K562 (cell line): ENCODE data around the gene KRTAP17-1. TPM values are rescaled to one million over a fixed set of nuclear protein-coding genes. Genes with fewer than 3 reads are reported as not detected.
A peak's percentile ranks its signal among the peaks of the same experiment; 100 is the strongest.

Source experiments
- ATAC-seq: fragments of 200-7000 bp; cut with Tn5 transposase; 3 replicates; pipeline ENCODE4 v1.9.1; 2020; ENCODE audit warnings: moderate library complexity
- BruUV-seq: library from RNA; stranded (reverse); fragments of 400-500 nt; replicated peaks from 2 replicates; lab custom pipeline; 2021; lab: Mats Ljungman, UMichigan
- CTCF ChIA-PET: fragments of 300-600 bp; formaldehyde crosslinking; extraction: SDS; loops from one replicate; lab custom pipeline; 2021; ENCODE audit warnings: low intra/inter-chr PET ratio; lab: Yijun Ruan, JAX
- POLR2A ChIA-PET: fragments of 300-600, 350-650 bp; sonication (Branson Sonifier 250); formaldehyde crosslinking; extraction: SDS; loops from one replicate; lab custom pipeline; 2021; ENCODE audit warnings: antibody characterized with exemption, inconsistent platforms; lab: Yijun Ruan, JAX
- DNase-seq, 4 experiments: peaks; one replicate each; pipeline versions ENCODE4 v3.0.0 to v3.0.0-alpha.2; 2011 to 2018; ENCODE audit warnings: low spot score in 3 of 4, mixed read lengths in 3 of 4; ENCODE audit errors: extremely low read depth in 1 of 4
- FAIRE-seq: peaks from 2 replicates; lab custom pipeline; 2011; peaks lifted over from hg19 to GRCh38; lab: Jason Lieb, UNC
- H2AFZ ChIP-seq: 2 replicates; pipeline ENCODE4 v1.6.0; 2011; ENCODE audit warnings: low read depth, low read length, control low read depth, inconsistent platforms
- H3K27ac ChIP-seq: fragments of 200-600 bp; 3 replicates; pipeline ENCODE4 v1.8.0; 2011; ENCODE audit warnings: low read depth, mild to moderate bottlenecking, control low read depth, inconsistent platforms, low read length, moderate library complexity, mixed read lengths; ENCODE audit errors: extremely low read depth
- H3K27me3 ChIP-seq, 2 experiments: fragments of 300-600 bp in 1 of 2; 2 replicates in 1 of 2; 3 replicates in 1 of 2; pipeline versions ENCODE4 v1.6.0 to v1.8.0; 2011; ENCODE audit warnings: inconsistent platforms in 2 of 2, low read length in 2 of 2, mild to moderate bottlenecking in 1 of 2, mixed read lengths in 1 of 2, moderate library complexity in 1 of 2; ENCODE audit not compliant: control insufficient read depth in 2 of 2, insufficient read depth in 2 of 2
- H3K36me3 ChIP-seq: fragments of 300-600 bp; 3 replicates; pipeline ENCODE4 v1.8.0; 2011; ENCODE audit warnings: mild to moderate bottlenecking, low read length, inconsistent platforms; ENCODE audit not compliant: control insufficient read depth, insufficient read depth
- H3K4me1 ChIP-seq, 2 experiments: fragments of 200-600 bp in 1 of 2; replicated peaks in 1 of 2; 2 replicates in 1 of 2; 3 replicates in 1 of 2; pipeline versions ENCODE4 v1.5.1 to v1.8.0; 2011; ENCODE audit warnings: inconsistent platforms in 2 of 2, low read length in 2 of 2, mild to moderate bottlenecking in 1 of 2, mixed read lengths in 1 of 2, moderate library complexity in 1 of 2; ENCODE audit not compliant: control insufficient read depth in 2 of 2, insufficient read depth in 2 of 2
- H3K4me2 ChIP-seq: 2 replicates; pipeline ENCODE4 v1.6.1; 2011; ENCODE audit warnings: low read length, control low read depth, inconsistent platforms, mixed read lengths; ENCODE audit not compliant: insufficient read depth
- H3K4me3 ChIP-seq: fragments of 200-600 bp; sonication (generic), shearing (Covaris generic); 2 replicates; pipeline ENCODE4 v1.5.1; 2016; ENCODE audit warnings: control low read depth, inconsistent platforms
- H3K79me2 ChIP-seq: fragments of 200-600 bp; 3 replicates; pipeline ENCODE4 v1.8.0; 2011; ENCODE audit warnings: low read length, inconsistent platforms; ENCODE audit not compliant: control insufficient read depth, insufficient read depth
- H3K9ac ChIP-seq, 2 experiments: 2 replicates each; pipeline versions ENCODE4 v1.6.0 to v1.6.1; 2011; ENCODE audit warnings: low read depth in 2 of 2, low read length in 2 of 2, control low read depth in 1 of 2, inconsistent platforms in 1 of 2, mild to moderate bottlenecking in 1 of 2, mixed read lengths in 1 of 2; ENCODE audit not compliant: insufficient read depth in 1 of 2
- H3K9me1 ChIP-seq: one replicate; pipeline ENCODE4 v1.6.0; 2011; ENCODE audit warnings: inconsistent platforms, mild to moderate bottlenecking, low read length, moderate library complexity; ENCODE audit not compliant: control insufficient read depth, insufficient read depth
- H3K9me3 ChIP-seq: replicated peaks from 2 replicates; pipeline ENCODE4 v1.5.1; 2011; ENCODE audit warnings: low read depth, low read length, inconsistent platforms; ENCODE audit not compliant: control insufficient read depth, insufficient read depth
- H4K20me1 ChIP-seq: replicated peaks from 2 replicates; pipeline ENCODE4 v1.6.1; 2011; ENCODE audit warnings: low read length, inconsistent platforms, mixed read lengths; ENCODE audit not compliant: control insufficient read depth, insufficient read depth
- JUND ChIP-seq, 2 experiments: IDR thresholded peaks; 2 replicates in 1 of 2; 3 replicates in 1 of 2; pipeline ENCODE4 v1.6.1; 2011; ENCODE audit warnings: borderline replicate concordance in 2 of 2, low read depth in 2 of 2, low read length in 2 of 2, improper control_type of control experiment in 1 of 2, missing biosample characterization in 1 of 2, missing genetic modification characterization in 1 of 2, missing genetic modification reagents in 1 of 2
- NFRKB ChIP-seq: fragments of 450-650 bp; IDR thresholded peaks from 2 replicates; pipeline ENCODE4 v1.6.1; 2016; ENCODE audit warnings: low read depth
- NRF1 ChIP-seq, 2 experiments: fragments of 450-650 bp; IDR thresholded peaks in 1 of 2; conservative IDR thresholded peaks in 1 of 2; 2 replicates each; pipeline ENCODE4 v1.6.1; 2014; ENCODE audit warnings: mild to moderate bottlenecking in 2 of 2
- PML ChIP-seq: IDR thresholded peaks from 2 replicates; pipeline ENCODE4 v1.6.1; 2012; ENCODE audit warnings: low read length, inconsistent platforms
- RREB1 ChIP-seq: fragments of 250-450 bp; sonication (Bioruptor Pico); IDR thresholded peaks from 2 replicates; pipeline ENCODE4 v1.4.0; 2020
- ZNF76 ChIP-seq: fragments of 250-450 bp; sonication (Bioruptor Pico); IDR thresholded peaks from 2 replicates; pipeline ENCODE4 v1.4.0; 2020; ENCODE audit warnings: mild to moderate bottlenecking, moderate library complexity, borderline replicate concordance
- WGBS: fragments of 100-300 bp; shearing (Covaris generic); methylation state at CpG from one replicate; pipeline ENCODE4 v1.1.6; 2016; ENCODE audit warnings: low coverage, mixed read lengths; ENCODE audit not compliant: insufficient coverage; ENCODE audit errors: missing lambda C conversion rate; 5-methylcytosine and 5-hydroxymethylcytosine counted together
- in situ Hi-C: fragments of 300-500 bp; cut with MboI; formaldehyde crosslinking; loops from 4 replicates; pipeline ENCODE4 v1.15.0; 2018; ENCODE audit warnings: inconsistent platforms, mixed read lengths
- intact Hi-C: fragments of 100-400 bp; cut with micrococcal nuclease; formaldehyde crosslinking; loops from 2 replicates; pipeline ENCODE4 v1.14.2; 2022
- polyA plus RNA-seq, 8 experiments: library from polyadenylated mRNA; depleted of rRNA in 4 of 8; stranded (reverse) in 5 of 8; unstranded in 3 of 8; fragments of >200 nt; fragmentation: Nextera tagmentation in 2 of 8; fragmentation: Illumina TruSeq in 1 of 8; extraction: Ambion mirVana in 2 of 8; extraction: Trizol in 1 of 8; gene quantifications; 2 replicates each; pipeline versions ENCODE4 v1.2.1 to v1.2.3, GENCODE V29; 2011 to 2014; ENCODE audit warnings: inconsistent platforms in 1 of 8, missing spikeins in 1 of 8
- total RNA-seq, 7 experiments: library from RNA; depleted of rRNA in 6 of 7; stranded (reverse); fragments of >200 nt in 6 of 7; fragmentation: Illumina TruSeq in 2 of 7; extraction: Trizol in 2 of 7; gene quantifications; 2 replicates each; pipeline versions ENCODE4 v1.2.1 to v1.2.3, GENCODE V29; 2011 to 2021; ENCODE audit warnings: low replicate concordance in 1 of 7

The KRTAP17-1 gene
- total and polyA plus RNA-seq, 9 of the 15 experiments (the other 6 are each of a cell fraction or from before 2014, with no cell fraction given), result not detected

- POLR2A ChIA-PET, result interaction anchor here (0.7 kb wide), 1 partner anchor 10 kb away, joined by 5 read pairs; no protein-coding TSS in a partner anchor
- ATAC-seq, result no peak
- Histone ChIP-seq H3K4me2 (no peak overlapping the region), H3K79me2 (no peaks in the 10 kb centered on the region), H3K9ac (no peak overlapping the region), H3K27me3 (peaks cover 0 to 12% of the 10 kb centered on the region in 2 experiments; a peak in 1 of 5 replicates), H3K36me3 (no peaks in the 10 kb centered on the region), H3K4me1 (no peaks in the 10 kb centered on the region), H4K20me1 (no peaks in the 10 kb centered on the region), H3K4me3 (no peak overlapping the region), H3K9me1 (no peaks in the 10 kb centered on the region), H3K27ac (no peak overlapping the region), H2AFZ (no peak overlapping the region), H3K9me3 (no peaks in the 10 kb centered on the region)
- CTCF ChIA-PET, result no interaction called here
- intact Hi-C loops (no loop called here), in situ Hi-C loops (no loop called here)
- BruUV-seq, result no TSS peak
- 0% methylated on average over 1 of the region's 1 CpG for WGBS
- DNase-seq, result no peak
- FAIRE-seq, result no peak
- TF ChIP-seq NRF1 (conservative IDR thresholded peaks at IDR 0.05 in 1 of 2, IDR thresholded peaks at IDR 0.05 in 1 of 2), result peak; percentile 60 to 64
- no peak for TF ChIP-seq PML
These were observed 20.2 kb upstream of the KRTAP17-1 start for GRCh38 chr17:41335747-41336146.

- Histone ChIP-seq H3K9ac (no peak overlapping the region), H3K36me3 (no peaks in the 10 kb centered on the region), H3K9me3 (no peaks in the 10 kb centered on the region), H3K79me2 (no peaks in the 10 kb centered on the region), H3K9me1 (no peaks in the 10 kb centered on the region), H3K27me3 (peaks cover 0 to 12% of the 10 kb centered on the region in 2 experiments; a peak in 1 of 5 replicates), H3K27ac (no peak overlapping the region), H3K4me1 (no peaks in the 10 kb centered on the region), H3K4me2 (no peak overlapping the region), H4K20me1 (no peaks in the 10 kb centered on the region), H2AFZ (no peak overlapping the region), H3K4me3 (no peak overlapping the region)
- ATAC-seq (no peak), DNase-seq (no peak), FAIRE-seq (no peak)
- BruUV-seq, result no TSS peak
- intact Hi-C loops (no loop called here), in situ Hi-C loops (no loop called here)
- POLR2A ChIA-PET, result interaction anchor here (0.7 kb wide), 1 partner anchor 207 kb away, joined by 3 read pairs; no protein-coding TSS in a partner anchor
- CTCF ChIA-PET, result no interaction called here
- 3% methylated on average over 5 of the region's 6 CpGs for WGBS
- no peak for TF ChIP-seq RREB1
- no peak for TF ChIP-seq JUND (IDR thresholded peaks at IDR 0.05; ENCODE audit: borderline replicate concordance, low read depth, low read length)
- TF ChIP-seq JUND (tag; IDR thresholded peaks at IDR 0.05; ENCODE audit: borderline replicate concordance, low read depth, low read length), result no peak
- TF ChIP-seq ZNF76 (CRISPR knock-in tag), result no peak
- TF ChIP-seq NFRKB, result no peak
These were observed 19.1 kb upstream of the KRTAP17-1 start for GRCh38 chr17:41334385-41335305.
